Embryonic facial prominence (tissue), 1 donor: ENCODE data around the gene GCLC.
A peak's percentile ranks its signal among the peaks of the same experiment; 100 is the strongest.
"Not testable (repeated sequence)": the region's sequence is repeated elsewhere in the genome, so short reads cannot be mapped to it uniquely, and the experiment has no call there.

ENCODE experiments used
- DNase-seq: peaks from one replicate; pipeline ENCODE4 v3.0.0-alpha.2; 2016; ENCODE audit errors: extremely low spot score

GCLC gene

GRCh38 chr6:53544470-53545308 is at the start of gene GCLC:
GCLC (minus strand) TSS chr6:53545101; CDS start chr6:53544645, 456 bp downstream.
- peak; percentile 89 for DNase-seq

- DNase-seq = no peak
Observed at GRCh38 chr6:53594596-53594995, 49.7 kb upstream of the GCLC start.

GRCh38 chr6:53593001-53593488 is 48.1 kb upstream of the GCLC start:
- DNase-seq = no peak

- DNase-seq = no peak
Observed at GRCh38 chr6:53591873-53592272, 47.0 kb upstream of the GCLC start.

GRCh38 chr6:53588816-53589509 is 44.1 kb upstream of the GCLC start:
- no peak for DNase-seq

GRCh38 chr6:53587291-53587690 is 42.4 kb upstream of the GCLC start:
- DNase-seq = no peak

GRCh38 chr6:53585208-53585900 is 40.5 kb upstream of the GCLC start:
- DNase-seq = no peak

- no peak for DNase-seq
Observed at GRCh38 chr6:53584726-53585125, 39.8 kb upstream of the GCLC start.

GRCh38 chr6:53583451-53583850 is 38.5 kb upstream of the GCLC start:
- DNase-seq = no peak

GRCh38 chr6:53582963-53583362 is 38.1 kb upstream of the GCLC start:
- no peak for DNase-seq

- DNase-seq = peak; percentile 32
Observed at GRCh38 chr6:53581856-53582255, 37.0 kb upstream of the GCLC start.

- DNase-seq = no peak
Observed at GRCh38 chr6:53581173-53581773, 36.4 kb upstream of the GCLC start.

- DNase-seq = no peak
Observed at GRCh38 chr6:53579338-53579737, 34.4 kb upstream of the GCLC start.

GRCh38 chr6:53578371-53578770 is 33.5 kb upstream of the GCLC start:
- no peak for DNase-seq

GRCh38 chr6:53573299-53573698 is 28.4 kb upstream of the GCLC start:
- DNase-seq = no peak

GRCh38 chr6:53572379-53572778 is 27.5 kb upstream of the GCLC start:
- not testable (repeated sequence) for DNase-seq

GRCh38 chr6:53568776-53569616 is 24.1 kb upstream of the GCLC start:
- no peak for DNase-seq

- DNase-seq = no peak
Observed at GRCh38 chr6:53567701-53568100, 22.8 kb upstream of the GCLC start.

- no peak for DNase-seq
Observed at GRCh38 chr6:53566755-53567154, 21.9 kb upstream of the GCLC start.

- DNase-seq = no peak
Observed at GRCh38 chr6:53565886-53566285, 21.0 kb upstream of the GCLC start.
